B cell (primary cell): ENCODE data around the gene RASD1. TPM values are rescaled to one million over a fixed set of nuclear protein-coding genes. Genes with fewer than 3 reads are reported as not detected.

ENCODE experiments used
- ATAC-seq: fragments of 200-7000 bp; cut with Tn5 transposase; one replicate; pipeline ENCODE4 v1.10.0; 2021; ENCODE audit warnings: low read depth, mild to moderate bottlenecking, moderate number of reproducible peaks, moderate library complexity
- CTCF ChIA-PET: fragments of 350-600 bp; sonication (Branson Sonifier 250); formaldehyde crosslinking; loops from one replicate; lab custom pipeline; 2021; ENCODE audit warnings: antibody characterized with exemption, inconsistent platforms; lab: Charles Lee
- POLR2A ChIA-PET: fragments of 350-600 bp; sonication (Branson Sonifier 250); formaldehyde crosslinking; loops from one replicate; lab custom pipeline; 2021; ENCODE audit warnings: antibody characterized with exemption; lab: Charles Lee
- DNase-seq: peaks from one replicate; pipeline ENCODE4 v3.0.0; 2013
- H2AFZ ChIP-seq: 2 replicates; pipeline ENCODE4 v1.6.1; 2012; ENCODE audit warnings: mild to moderate bottlenecking, low read depth, low read length; ENCODE audit not compliant: insufficient read depth, poor library complexity, severe bottlenecking
- H3K27ac ChIP-seq, 2 donors: 1 replicate in 1 of 2; 2 replicates in 1 of 2; pipeline ENCODE4 v1.5.1; 2012 to 2013; ENCODE audit warnings: low read length in 2 of 2, mild to moderate bottlenecking in 2 of 2, moderate library complexity in 1 of 2
- H3K27me3 ChIP-seq, 4 experiments: fragments of 200-600 bp in 1 of 4; sonication (generic) in 1 of 4; replicated peaks in 1 of 4; 1 replicate in 2 of 4; 2 replicates in 2 of 4; pipeline versions ENCODE4 v1.6.1 to v1.7.0; 2013 to 2016; ENCODE audit warnings: low read length in 3 of 4, mild to moderate bottlenecking in 2 of 4, mixed read lengths in 1 of 4, moderate library complexity in 1 of 4; ENCODE audit not compliant: insufficient read depth in 4 of 4, control insufficient read depth in 3 of 4; ENCODE audit errors: control extremely low read depth in 1 of 4
- H3K36me3 ChIP-seq, 2 experiments: replicated peaks in 1 of 2; 1 replicate in 1 of 2; 2 replicates in 1 of 2; pipeline versions ENCODE4 v1.6.1 to v1.7.1; 2013; ENCODE audit warnings: low read length in 1 of 2; ENCODE audit not compliant: insufficient read depth in 2 of 2, control insufficient read depth in 1 of 2; ENCODE audit errors: control extremely low read depth in 1 of 2, extremely low read depth in 1 of 2
- H3K4me1 ChIP-seq, 2 donors: fragments of 200-600 bp in 1 of 2; sonication (generic) in 1 of 2; 1 replicate in 1 of 2; 2 replicates in 1 of 2; pipeline versions ENCODE4 v1.5.1 to v1.6.1; 2013 to 2017; ENCODE audit warnings: low read length in 2 of 2; ENCODE audit not compliant: control insufficient read depth in 2 of 2, insufficient read depth in 2 of 2
- H3K4me2 ChIP-seq: replicated peaks from 2 replicates; pipeline ENCODE3; 2012; ENCODE audit warnings: mild to moderate bottlenecking, low read depth, low read length; ENCODE audit not compliant: poor library complexity, severe bottlenecking
- H3K4me3 ChIP-seq, 5 experiments: fragments of 200-600 bp in 1 of 5; sonication (generic) in 1 of 5; 1 replicate in 3 of 5; 2 replicates in 2 of 5; pipeline versions ENCODE4 v1.5.1 to v1.7.0; 2011 to 2016; ENCODE audit warnings: low read length in 4 of 5, mild to moderate bottlenecking in 4 of 5, low read depth in 2 of 5, control low read depth in 1 of 5, moderate library complexity in 1 of 5; ENCODE audit not compliant: insufficient read depth in 1 of 5; ENCODE audit errors: control extremely low read depth in 1 of 5, extremely low read depth in 1 of 5
- H3K79me2 ChIP-seq: fragments of 200-600 bp; sonication (generic); one replicate; pipeline ENCODE4 v1.6.0; 2016; ENCODE audit warnings: low read length; ENCODE audit not compliant: control insufficient read depth, insufficient read depth
- H3K9ac ChIP-seq: fragments of 200-600 bp; sonication (generic); 2 replicates; pipeline ENCODE4 v1.6.1; 2017; ENCODE audit warnings: mild to moderate bottlenecking, low read length, moderate library complexity
- H3K9me3 ChIP-seq, 3 donors: one replicate each; pipeline versions ENCODE4 v1.6.1 to v1.7.1; 2013; ENCODE audit warnings: low read length in 2 of 3; ENCODE audit not compliant: control insufficient read depth in 2 of 3, insufficient read depth in 1 of 3; ENCODE audit errors: control extremely low read depth in 1 of 3
- H4K20me1 ChIP-seq: 2 replicates; pipeline ENCODE4 v1.6.0; 2012; ENCODE audit warnings: mild to moderate bottlenecking, low read length; ENCODE audit not compliant: insufficient read depth, control insufficient read depth, poor library complexity, severe bottlenecking
- H3K27ac Mint-ChIP-seq: one replicate; pipeline ENCODE4 v1.8.0; 2021; ENCODE audit warnings: mixed read lengths
- H3K27me3 Mint-ChIP-seq: one replicate; pipeline ENCODE4 v1.8.0; 2021; ENCODE audit warnings: mixed read lengths
- H3K4me1 Mint-ChIP-seq: one replicate; pipeline ENCODE4 v1.8.0; 2021; ENCODE audit warnings: mixed read lengths
- H3K4me3 Mint-ChIP-seq: one replicate; pipeline ENCODE4 v1.8.0; 2021; ENCODE audit warnings: mixed read lengths
- H3K9me3 Mint-ChIP-seq: one replicate; pipeline ENCODE4 v1.8.0; 2022; ENCODE audit warnings: mixed read lengths; ENCODE audit not compliant: insufficient read depth
- EZH2 ChIP-seq: IDR thresholded peaks from 2 replicates; pipeline ENCODE4 v1.6.1; 2012; ENCODE audit warnings: borderline replicate concordance, low read depth, mild to moderate bottlenecking, moderate library complexity, low read length; ENCODE audit not compliant: insufficient read depth, poor library complexity, severe bottlenecking
- WGBS: methylation state at CpG from one replicate; pipeline ENCODE4 v1.1.5; 2013; ENCODE audit warnings: missing lambda C conversion rate; ENCODE audit not compliant: insufficient coverage; 5-methylcytosine and 5-hydroxymethylcytosine counted together
- intact Hi-C: fragments of 100-400 bp; cut with micrococcal nuclease; formaldehyde crosslinking; loops from one replicate; pipeline ENCODE4 v1.10.0; 2022
- polyA plus RNA-seq: library from polyadenylated mRNA; depleted of rRNA; stranded (reverse); fragments of >200 nt; gene quantifications from 2 replicates; pipeline ENCODE4 v1.2.3, GENCODE V29; 2012
- total RNA-seq, 2 donors: library from RNA; stranded (reverse); fragments of 120-200 nt in 1 of 2; gene quantifications; 1 replicate in 1 of 2; 2 replicates in 1 of 2; pipeline versions ENCODE4 v1.2.3 to v1.2.4, GENCODE V29; 2013 to 2022
- TF ChIP-seq, protein P1 (sequence below): fragments of 200-600 bp; IDR thresholded peaks from one replicate; pipeline ENCODE4 v1.8.0; 2022; ENCODE audit warnings: antibody characterized with exemption, mild to moderate bottlenecking

The RASD1 gene
- total and polyA plus RNA-seq, 2 donors (not counting 1 experiment from before 2014, with no cell fraction given), result 0.95 to 3.2 TPM

DNA sequence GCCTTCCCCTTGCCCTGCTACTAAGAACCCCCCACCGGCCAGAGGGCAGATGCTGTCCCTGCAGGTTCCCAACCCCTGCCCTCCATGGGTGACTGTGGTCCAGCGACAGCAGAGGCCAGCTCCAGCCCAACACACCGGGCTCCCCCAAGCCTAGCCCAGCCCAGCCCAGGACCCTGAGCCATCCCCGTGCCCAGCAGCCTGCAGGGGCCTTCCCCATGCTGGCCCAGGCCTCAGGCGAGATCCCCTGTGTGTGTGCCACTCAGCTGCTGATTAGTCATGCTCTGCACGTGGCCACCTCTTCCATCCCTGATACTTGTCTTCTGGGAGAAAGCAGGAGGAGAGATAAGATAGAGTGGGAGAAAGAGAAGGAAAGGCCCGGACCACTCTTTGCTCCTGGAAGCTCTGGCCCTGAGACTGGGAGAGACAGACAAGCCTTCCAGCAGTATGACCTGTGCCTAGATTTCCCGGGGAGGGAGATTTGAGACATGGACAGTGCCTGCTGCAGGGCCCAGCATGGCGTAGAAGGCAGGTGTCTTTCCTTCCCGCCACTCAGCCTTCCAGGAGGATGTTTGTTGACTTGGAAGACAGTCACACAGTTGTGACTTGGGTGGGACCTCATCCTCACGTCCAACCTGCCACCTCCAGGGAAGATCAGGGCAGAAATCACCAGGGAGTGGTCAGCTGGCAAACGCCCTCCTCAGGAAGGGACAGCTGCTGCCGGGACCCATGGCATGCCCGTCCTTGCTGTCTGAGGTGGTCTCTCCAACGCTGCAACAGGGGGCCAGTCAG is 41.3 kb upstream of the RASD1 start:
- Histone ChIP-seq H4K20me1 (no peaks in the 10 kb centered on the region), H3K9me3 (no peaks in the 10 kb centered on the region), H3K4me2 (no peak overlapping the region), H3K4me3 (no peak overlapping the region), H2AFZ (no peak overlapping the region), H3K27me3 (no peaks in the 10 kb centered on the region), H3K9ac (no peak overlapping the region), H3K4me1 (no peaks in the 10 kb centered on the region), H3K79me2 (no peaks in the 10 kb centered on the region), H3K27ac (no peak overlapping the region), H3K36me3 (no peaks in the 10 kb centered on the region)
- H3K4me3 Mint-ChIP-seq, result no peak overlapping the region
- no peaks in the 10 kb centered on the region for H3K9me3 Mint-ChIP-seq
- ATAC-seq, result no peak
- ChIA-PET CTCF (no interaction called here), POLR2A (no interaction called here)
- no peak for TF ChIP-seq EZH2
- TF ChIP-seq, protein P1, sequence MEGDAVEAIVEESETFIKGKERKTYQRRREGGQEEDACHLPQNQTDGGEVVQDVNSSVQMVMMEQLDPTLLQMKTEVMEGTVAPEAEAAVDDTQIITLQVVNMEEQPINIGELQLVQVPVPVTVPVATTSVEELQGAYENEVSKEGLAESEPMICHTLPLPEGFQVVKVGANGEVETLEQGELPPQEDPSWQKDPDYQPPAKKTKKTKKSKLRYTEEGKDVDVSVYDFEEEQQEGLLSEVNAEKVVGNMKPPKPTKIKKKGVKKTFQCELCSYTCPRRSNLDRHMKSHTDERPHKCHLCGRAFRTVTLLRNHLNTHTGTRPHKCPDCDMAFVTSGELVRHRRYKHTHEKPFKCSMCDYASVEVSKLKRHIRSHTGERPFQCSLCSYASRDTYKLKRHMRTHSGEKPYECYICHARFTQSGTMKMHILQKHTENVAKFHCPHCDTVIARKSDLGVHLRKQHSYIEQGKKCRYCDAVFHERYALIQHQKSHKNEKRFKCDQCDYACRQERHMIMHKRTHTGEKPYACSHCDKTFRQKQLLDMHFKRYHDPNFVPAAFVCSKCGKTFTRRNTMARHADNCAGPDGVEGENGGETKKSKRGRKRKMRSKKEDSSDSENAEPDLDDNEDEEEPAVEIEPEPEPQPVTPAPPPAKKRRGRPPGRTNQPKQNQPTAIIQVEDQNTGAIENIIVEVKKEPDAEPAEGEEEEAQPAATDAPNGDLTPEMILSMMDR, result no peak
- H3K27me3 Mint-ChIP-seq, result no peaks in the 10 kb centered on the region
- 92% methylated on average over 15 of the region's 15 CpGs for WGBS
- no peaks in the 10 kb centered on the region for H3K4me1 Mint-ChIP-seq
- intact Hi-C loops, result no loop called here
- no peak overlapping the region for H3K27ac Mint-ChIP-seq
- no peak for DNase-seq

DNA sequence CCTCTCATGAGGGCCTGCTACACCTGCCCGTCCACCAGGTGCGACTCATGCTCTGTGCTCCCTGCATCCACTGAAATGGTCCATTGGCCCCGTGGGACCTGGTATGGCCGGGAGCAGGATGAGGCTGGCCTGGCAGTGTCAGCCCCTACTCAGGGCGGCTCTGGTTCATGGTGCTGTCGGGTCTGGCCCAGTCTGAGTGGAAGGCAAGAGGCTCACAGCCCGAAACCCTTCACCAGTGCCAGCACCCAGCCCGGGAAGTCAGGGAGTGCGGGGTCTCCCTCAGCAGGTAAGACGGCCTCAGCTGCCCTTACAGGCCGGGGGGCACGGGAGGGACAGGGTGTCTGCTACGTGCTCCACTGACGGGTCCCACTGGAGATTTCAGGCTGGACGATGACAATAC is 40.5 kb upstream of the RASD1 start:
- Histone ChIP-seq H3K27ac (no peak overlapping the region), H3K9me3 (no peaks in the 10 kb centered on the region), H3K4me3 (no peak overlapping the region), H2AFZ (no peak overlapping the region), H3K9ac (no peak overlapping the region), H3K36me3 (no peaks in the 10 kb centered on the region), H3K27me3 (no peaks in the 10 kb centered on the region), H3K4me1 (no peaks in the 10 kb centered on the region), H3K4me2 (no peak overlapping the region), H4K20me1 (no peaks in the 10 kb centered on the region), H3K79me2 (no peaks in the 10 kb centered on the region)
- no peak overlapping the region for H3K4me3 Mint-ChIP-seq
- H3K9me3 Mint-ChIP-seq, result no peaks in the 10 kb centered on the region
- WGBS, result 92% methylated on average over 15 of the region's 15 CpGs
- no peaks in the 10 kb centered on the region for H3K27me3 Mint-ChIP-seq
- intact Hi-C loops, result no loop called here
- no peak for DNase-seq
- ATAC-seq, result no peak
- no peak for TF ChIP-seq EZH2
- TF ChIP-seq, protein P1, result no peak
- POLR2A ChIA-PET, result no interaction called here
- H3K27ac Mint-ChIP-seq, result no peak overlapping the region
- CTCF ChIA-PET, result no interaction called here
- no peaks in the 10 kb centered on the region for H3K4me1 Mint-ChIP-seq
